Tibial nerve (tissue), 4 donors: ENCODE data around the gene PUM1.

Source experiments
- EP300 ChIP-seq, 2 donors: sonication (generic); formaldehyde crosslinking; IDR thresholded peaks; one replicate each; pipeline ENCODE4 v1.6.1; 2017; ENCODE audit warnings: antibody characterized with exemption in 2 of 2, mild to moderate bottlenecking in 1 of 2
- TF ChIP-seq, protein P1 (sequence below), 5 experiments: fragments of 200-600 bp in 3 of 5; fragments of 450-650 bp in 2 of 5; sonication (generic) in 3 of 5; IDR thresholded peaks; one replicate each; pipeline ENCODE4 v1.5.1; 2016 to 2019; ENCODE audit warnings: antibody characterized with exemption in 5 of 5, mild to moderate bottlenecking in 3 of 5, moderate library complexity in 2 of 5

DNA sequence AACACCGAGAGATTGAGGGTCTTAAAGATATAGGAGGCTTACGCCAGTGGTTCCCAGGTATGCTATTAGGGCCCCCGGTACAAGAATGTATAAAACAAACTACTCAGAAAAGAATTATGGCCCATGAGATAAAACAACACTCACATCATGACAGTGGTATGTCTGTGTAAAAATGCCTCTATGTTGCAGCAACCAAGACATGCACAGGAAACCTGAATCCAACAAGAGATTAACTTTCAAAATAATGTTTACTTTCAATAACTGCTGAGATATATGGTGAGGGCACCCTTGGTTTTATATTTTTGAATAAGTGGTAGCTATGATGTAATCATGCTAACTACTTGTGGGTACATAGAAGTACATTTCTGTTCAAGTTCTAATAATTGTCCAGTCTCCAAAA lies 74.9 kb downstream of the PUM1 start:
- no peak for TF ChIP-seq EP300 (IDR thresholded peaks at IDR 0.05)
- TF ChIP-seq, protein P1, sequence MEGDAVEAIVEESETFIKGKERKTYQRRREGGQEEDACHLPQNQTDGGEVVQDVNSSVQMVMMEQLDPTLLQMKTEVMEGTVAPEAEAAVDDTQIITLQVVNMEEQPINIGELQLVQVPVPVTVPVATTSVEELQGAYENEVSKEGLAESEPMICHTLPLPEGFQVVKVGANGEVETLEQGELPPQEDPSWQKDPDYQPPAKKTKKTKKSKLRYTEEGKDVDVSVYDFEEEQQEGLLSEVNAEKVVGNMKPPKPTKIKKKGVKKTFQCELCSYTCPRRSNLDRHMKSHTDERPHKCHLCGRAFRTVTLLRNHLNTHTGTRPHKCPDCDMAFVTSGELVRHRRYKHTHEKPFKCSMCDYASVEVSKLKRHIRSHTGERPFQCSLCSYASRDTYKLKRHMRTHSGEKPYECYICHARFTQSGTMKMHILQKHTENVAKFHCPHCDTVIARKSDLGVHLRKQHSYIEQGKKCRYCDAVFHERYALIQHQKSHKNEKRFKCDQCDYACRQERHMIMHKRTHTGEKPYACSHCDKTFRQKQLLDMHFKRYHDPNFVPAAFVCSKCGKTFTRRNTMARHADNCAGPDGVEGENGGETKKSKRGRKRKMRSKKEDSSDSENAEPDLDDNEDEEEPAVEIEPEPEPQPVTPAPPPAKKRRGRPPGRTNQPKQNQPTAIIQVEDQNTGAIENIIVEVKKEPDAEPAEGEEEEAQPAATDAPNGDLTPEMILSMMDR (IDR thresholded peaks at IDR 0.05), result no peak
